ENCODE data around the gene ARHGDIA.

GRCh38 chr17:81906476-81907218, 35.5 kb upstream of the ARHGDIA start:
- TF ChIP-seq CTCF (IDR thresholded peaks at IDR 0.05) (no peak), POLR2A (IDR thresholded peaks at IDR 0.05) (no peak)
